ENCODE results near the gene S1PR4. TPM values are rescaled to one million over a fixed set of nuclear protein-coding genes. Genes with fewer than 3 reads are reported as not detected.

S1PR4 gene
- total and polyA plus RNA-seq, 9 of the 15 experiments (the other 6 are each of a cell fraction or from before 2014, with no cell fraction given): 0.27 TPM; not detected in 8

DNA sequence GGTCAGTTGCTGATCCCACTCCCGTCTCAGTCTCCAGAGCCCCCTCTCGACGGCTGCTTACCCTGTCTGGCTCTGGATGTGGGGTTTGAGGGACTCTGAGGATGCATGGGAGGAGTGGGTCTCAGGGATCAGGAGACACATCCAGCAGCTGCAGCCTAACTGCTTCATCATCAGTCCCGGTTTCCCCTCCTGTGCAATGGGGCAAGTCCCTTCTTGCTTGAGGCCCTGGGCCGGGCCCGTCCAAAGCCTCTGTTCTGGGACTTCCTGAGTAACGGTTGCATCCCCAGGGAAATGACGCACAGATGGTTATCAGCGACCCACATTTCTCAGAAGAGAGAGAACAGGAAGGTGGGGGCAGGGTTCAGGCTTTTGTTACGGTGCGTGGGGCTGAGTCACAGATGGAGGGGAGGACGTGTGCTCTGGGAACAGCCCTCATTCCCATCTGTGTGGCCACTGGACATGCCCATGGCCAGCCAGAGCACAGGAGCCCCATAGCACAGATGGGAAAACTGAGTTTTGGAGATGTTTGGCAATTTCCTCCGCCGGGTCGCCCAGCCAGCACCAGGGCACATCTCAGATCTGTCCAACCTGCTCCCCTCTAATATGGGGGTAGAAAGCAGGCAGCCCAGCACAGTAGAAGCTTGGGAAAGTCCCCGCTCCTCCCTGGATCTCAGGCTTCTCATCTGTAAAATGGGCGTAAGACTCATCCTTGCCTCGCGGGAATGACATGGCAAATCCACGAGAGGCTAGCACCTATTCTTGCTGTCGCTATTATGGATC lies 23.4 kb upstream of the S1PR4 start (continued):
- TF ChIP-seq MITF (IDR thresholded peaks at IDR 0.05) (peak; percentile 51; the same call in 1 of the 2 replicates), PTBP1 (IDR thresholded peaks at IDR 0.05; ENCODE audit: low read depth, low read length) (peak; percentile 93), SRSF9 (IDR thresholded peaks at IDR 0.05; ENCODE audit: borderline replicate concordance, low read depth, low read length) (no peak), ZNF217 (CRISPR knock-in tag; IDR thresholded peaks at IDR 0.05) (no peak), ZNF263 (CRISPR knock-in tag; IDR thresholded peaks at IDR 0.05; ENCODE audit: borderline replicate concordance) (peak; percentile 95), RNF2 (IDR thresholded peaks at IDR 0.05) (peak; percentile 98), ETV6 (IDR thresholded peaks at IDR 0.05; ENCODE audit: borderline replicate concordance in 1 of 2, low read depth in 2 of 2, low read length in 1 of 2) (peak; percentile 42; a peak in 1 of 4 replicates), ETV6 (CRISPR knock-in tag; IDR thresholded peaks at IDR 0.05; ENCODE audit: borderline replicate concordance) (no peak), ZBTB17 (CRISPR knock-in tag; IDR thresholded peaks at IDR 0.05) (no peak), CCAR2 (IDR thresholded peaks at IDR 0.05; ENCODE audit: low read depth, low read length) (no peak), PHF21A (IDR thresholded peaks at IDR 0.05; ENCODE audit: borderline replicate concordance, low read depth) (peak; percentile 77; the same call in 1 of the 2 replicates), ZNF644 (tag; IDR thresholded peaks at IDR 0.05; ENCODE audit: low read depth) (peak; percentile 34; the same call in 1 of the 2 replicates), CEBPB (tag; IDR thresholded peaks at IDR 0.05) (peak; percentile 69), CBFA2T2 (conservative IDR thresholded peaks at IDR 0.05) (peak; percentile 50), KDM1A (IDR thresholded peaks at IDR 0.05) (peak; percentile 98 to 99)
- TF ChIP-seq, protein P1, sequence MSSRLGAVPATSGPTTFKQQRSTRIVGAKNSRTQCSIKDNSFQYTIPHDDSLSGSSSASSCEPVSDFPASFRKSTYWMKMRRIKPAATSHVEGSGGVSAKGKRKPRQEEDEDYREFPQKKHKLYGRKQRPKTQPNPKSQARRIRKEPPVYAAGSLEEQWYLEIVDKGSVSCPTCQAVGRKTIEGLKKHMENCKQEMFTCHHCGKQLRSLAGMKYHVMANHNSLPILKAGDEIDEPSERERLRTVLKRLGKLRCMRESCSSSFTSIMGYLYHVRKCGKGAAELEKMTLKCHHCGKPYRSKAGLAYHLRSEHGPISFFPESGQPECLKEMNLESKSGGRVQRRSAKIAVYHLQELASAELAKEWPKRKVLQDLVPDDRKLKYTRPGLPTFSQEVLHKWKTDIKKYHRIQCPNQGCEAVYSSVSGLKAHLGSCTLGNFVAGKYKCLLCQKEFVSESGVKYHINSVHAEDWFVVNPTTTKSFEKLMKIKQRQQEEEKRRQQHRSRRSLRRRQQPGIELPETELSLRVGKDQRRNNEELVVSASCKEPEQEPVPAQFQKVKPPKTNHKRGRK (tag; IDR thresholded peaks at IDR 0.05): no peak

Data from K562 (cell line).